Activated naive CD4-positive, alpha-beta T cell (primary cell): Measurements from ENCODE around the gene IRX1.

Experiments used
- DNase-seq, 4 experiments: peaks; one replicate each; lab custom pipeline; 2025; lab: John Stamatoyannopoulos, UW

The IRX1 gene

GRCh38 chr5:3595006-3595961, at the start of gene IRX1:
IRX1 (plus strand) TSS chr5:3595832; CDS start chr5:3596106, 274 bp downstream.
- DNase-seq = no peak

- no peak for DNase-seq
Observed at GRCh38 chr5:3546028-3546427, 49.6 kb upstream of the IRX1 start.

GRCh38 chr5:3564116-3564515, 31.5 kb upstream of the IRX1 start:
- DNase-seq = no peak

DNA sequence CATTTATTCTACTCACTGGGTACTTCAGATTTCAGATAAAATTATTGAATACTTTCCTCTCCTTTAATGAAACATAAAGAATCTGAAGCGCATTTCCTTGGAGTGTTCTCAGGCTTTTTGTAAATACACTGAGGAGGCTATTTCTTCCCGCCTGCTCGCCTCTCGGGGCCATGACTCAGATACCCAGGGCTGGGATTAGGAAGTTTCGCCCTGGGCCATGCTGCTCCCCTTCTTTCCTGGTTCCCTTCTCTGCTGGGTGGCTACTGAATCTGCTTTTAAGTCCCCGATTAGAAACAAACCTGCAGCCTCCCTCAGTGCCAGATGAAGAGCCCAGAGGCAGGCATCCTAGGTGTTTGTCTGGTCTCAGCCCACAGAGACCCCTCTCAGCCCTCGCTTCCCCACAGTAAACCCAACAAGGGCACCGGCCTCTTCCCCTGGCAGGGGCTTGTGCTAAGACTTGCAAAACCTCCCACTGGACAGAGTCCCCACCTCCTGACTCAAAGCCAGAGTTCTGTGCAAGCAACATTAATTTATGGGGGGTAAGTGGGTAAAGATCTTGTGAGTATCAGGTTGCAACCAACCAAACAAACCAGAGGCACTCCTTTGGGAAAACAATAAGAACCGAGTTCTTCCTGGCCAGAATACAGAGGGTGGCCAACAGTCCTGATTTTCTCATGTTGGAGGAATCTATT, 30.7 kb upstream of the IRX1 start:
- no peak for DNase-seq

- no peak for DNase-seq
Observed at GRCh38 chr5:3584724-3585531, 10.7 kb upstream of the IRX1 start.

DNA sequence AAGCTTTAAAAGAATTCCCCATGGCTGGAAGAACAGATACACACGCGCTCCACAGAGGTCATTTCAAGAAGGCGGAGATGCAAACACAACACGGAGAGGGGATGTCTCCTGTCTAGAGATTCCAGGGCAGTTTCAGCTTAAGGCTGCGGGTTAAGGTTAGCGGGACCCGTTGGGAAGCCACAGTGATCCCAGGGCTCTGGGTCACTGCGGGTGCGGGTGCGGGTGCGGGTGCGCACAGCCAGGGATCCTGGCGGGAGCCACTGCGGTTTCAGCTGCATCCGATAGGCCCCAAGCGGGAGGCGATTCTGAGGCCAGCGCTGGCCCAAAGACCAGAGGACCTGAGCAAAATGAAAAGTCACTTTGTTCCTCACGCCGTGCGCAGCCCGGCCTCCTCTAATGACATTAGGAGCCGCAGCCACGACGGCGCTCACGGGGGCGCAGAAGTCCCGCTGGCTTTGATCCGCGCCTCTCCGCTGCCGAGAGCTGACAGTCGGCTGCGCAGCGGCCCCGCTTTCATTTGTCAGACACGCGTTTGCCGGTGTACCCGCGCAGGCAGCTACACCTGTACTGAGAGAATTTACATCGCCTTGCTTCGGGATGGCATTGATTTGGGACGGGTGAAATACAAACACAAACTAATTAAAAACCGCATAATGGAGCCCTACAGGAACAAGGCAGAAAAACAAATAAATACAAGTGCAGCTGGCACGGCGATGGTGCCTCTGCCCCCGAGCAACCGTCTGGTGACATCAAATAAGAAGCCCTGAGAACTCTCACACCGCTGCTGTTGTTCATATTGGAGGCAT, 5.3 kb upstream of the IRX1 start:
- no peak for DNase-seq

GRCh38 chr5:3590967-3591900, 4.4 kb upstream of the IRX1 start:
- no peak for DNase-seq

- DNase-seq = no peak
Observed at GRCh38 chr5:3592298-3592697, 3.3 kb upstream of the IRX1 start.

DNA sequence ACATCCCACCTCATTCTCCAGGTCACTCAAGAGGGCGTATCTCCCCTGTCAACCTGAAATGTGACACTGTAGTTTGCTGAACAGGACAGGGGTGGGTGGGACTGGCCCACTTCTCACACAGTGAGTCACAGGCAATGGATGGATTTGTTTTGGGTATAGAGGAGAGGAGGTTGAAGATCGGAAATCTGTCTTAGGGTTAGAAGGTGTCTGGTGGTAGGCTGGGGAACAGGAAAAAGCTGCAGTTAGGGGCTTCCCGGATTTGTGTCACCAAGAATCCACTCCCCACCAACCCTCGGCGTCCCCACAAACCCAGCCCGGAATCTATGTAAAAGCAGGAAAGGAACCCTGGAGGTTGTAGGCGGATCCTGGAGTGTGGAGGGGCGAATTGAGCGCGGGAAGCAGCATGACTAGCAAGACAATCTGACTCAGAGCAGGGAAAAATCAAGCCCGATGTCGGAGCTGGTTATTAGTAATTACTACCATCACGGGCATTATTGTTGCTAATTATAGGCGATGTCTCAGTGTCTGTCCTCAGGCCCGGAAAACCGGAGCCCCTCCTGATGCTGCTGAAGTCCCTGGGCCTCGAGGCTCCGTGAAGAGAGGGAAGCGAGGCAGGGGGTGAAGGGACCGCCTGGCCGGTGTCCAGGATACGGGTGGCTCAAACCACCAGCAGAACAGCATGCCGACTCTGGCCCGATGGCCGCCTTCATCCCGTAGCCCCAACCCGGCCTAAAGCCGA, 1.7 kb upstream of the IRX1 start:
- DNase-seq = no peak

GRCh38 chr5:3594510-3595005, 1.1 kb upstream of the IRX1 start:
- DNase-seq = no peak

- no peak for DNase-seq
Observed at GRCh38 chr5:3596261-3596825, 711 bp downstream of the IRX1 start.

GRCh38 chr5:3596857-3597166, 1.2 kb downstream of the IRX1 start:
- DNase-seq = no peak

- DNase-seq = no peak
Observed at GRCh38 chr5:3597167-3598007, 1.8 kb downstream of the IRX1 start.

DNA sequence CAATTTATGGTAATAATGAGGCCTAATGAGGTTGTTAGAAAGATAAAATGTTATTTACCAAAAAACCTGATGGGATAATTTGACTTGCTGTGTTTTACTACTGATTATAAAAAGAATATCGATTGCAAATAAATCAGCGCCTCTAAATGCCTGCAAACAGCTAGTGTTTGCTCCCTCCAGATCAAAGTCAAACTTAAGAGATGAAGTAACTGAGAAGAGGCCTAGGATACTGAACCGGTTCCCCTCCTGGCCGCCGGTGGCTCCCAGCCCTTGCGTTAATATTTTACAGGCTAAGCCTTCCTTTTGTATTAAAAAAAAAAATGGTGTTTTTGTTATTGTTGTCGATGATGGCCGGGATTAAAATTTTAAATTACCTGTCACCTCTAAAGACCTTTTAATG, 2.6 kb downstream of the IRX1 start:
- no peak for DNase-seq

DNA sequence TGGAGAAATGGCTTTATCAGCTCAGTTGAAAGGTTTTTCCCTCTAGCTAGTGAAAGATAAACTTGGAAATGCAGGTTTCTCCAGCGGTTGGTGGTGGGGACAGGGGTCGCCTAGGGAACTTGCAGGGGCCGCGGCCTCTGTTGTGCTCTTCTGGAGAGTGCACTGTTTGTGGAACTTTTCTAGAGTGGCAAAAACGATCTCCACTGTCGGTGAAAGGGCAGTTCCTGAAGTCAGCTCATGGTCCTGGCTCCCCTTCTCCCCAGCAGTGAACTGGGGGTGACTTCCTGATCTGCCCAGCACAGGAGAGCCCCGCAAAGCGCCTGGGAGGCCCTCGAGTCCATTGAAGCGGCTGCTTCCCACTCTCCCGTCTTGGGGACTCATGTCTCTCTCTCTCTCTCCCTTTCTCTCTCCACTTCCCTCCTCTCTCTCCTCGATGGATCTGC, 3.2 kb downstream of the IRX1 start:
- no peak for DNase-seq

DNA sequence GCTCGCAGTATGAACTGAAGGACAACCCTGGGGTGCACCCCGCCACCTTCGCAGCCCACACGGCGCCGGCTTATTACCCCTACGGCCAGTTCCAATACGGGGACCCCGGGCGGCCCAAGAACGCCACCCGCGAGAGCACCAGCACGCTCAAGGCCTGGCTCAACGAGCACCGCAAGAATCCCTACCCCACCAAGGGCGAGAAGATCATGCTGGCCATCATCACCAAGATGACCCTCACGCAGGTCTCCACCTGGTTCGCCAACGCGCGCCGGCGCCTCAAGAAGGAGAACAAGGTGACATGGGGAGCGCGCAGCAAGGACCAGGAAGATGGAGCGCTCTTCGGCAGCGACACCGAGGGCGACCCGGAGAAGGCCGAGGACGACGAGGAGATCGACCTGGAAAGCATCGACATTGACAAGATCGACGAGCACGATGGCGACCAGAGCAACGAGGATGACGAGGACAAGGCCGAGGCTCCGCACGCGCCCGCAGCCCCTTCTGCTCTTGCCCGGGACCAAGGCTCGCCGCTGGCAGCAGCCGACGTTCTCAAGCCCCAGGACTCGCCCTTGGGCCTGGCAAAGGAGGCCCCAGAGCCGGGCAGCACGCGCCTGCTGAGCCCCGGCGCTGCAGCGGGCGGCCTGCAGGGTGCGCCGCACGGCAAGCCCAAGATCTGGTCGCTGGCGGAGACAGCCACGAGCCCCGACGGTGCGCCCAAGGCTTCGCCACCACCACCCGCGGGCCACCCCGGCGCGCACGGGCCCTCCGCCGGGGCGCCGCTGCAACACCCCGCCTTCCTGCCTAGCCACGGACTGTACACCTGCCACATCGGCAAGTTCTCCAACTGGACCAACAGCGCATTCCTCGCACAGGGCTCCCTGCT, 3.8 kb downstream of the IRX1 start:
- no peak for DNase-seq
